KMS-11 (cell line): ENCODE results near the gene COPA.

Source experiments
- H2AFZ ChIP-seq: fragments of 200-600 bp; sonication (generic); 2 replicates; pipeline ENCODE4 v1.6.1; 2016; ENCODE audit warnings: antibody characterized with exemption, mixed run types, low read depth
- H3K27ac ChIP-seq: fragments of 200-600 bp; sonication (generic); 2 replicates; pipeline ENCODE4 v1.6.1; 2016; ENCODE audit warnings: mild to moderate bottlenecking, mixed run types
- H3K27me3 ChIP-seq: fragments of 200-600 bp; sonication (generic); 2 replicates; pipeline ENCODE4 v1.6.1; 2017; ENCODE audit warnings: mild to moderate bottlenecking, low read depth, mixed run types, moderate library complexity; ENCODE audit not compliant: insufficient read depth
- H3K36me3 ChIP-seq: fragments of 200-600 bp; sonication (generic); 2 replicates; pipeline ENCODE4 v1.6.1; 2017; ENCODE audit warnings: mild to moderate bottlenecking, mixed run types; ENCODE audit not compliant: insufficient read depth
- H3K4me1 ChIP-seq: fragments of 200-600 bp; sonication (generic); 2 replicates; pipeline ENCODE4 v1.6.1; 2016; ENCODE audit warnings: mild to moderate bottlenecking, low read depth, mixed run types; ENCODE audit not compliant: poor library complexity, severe bottlenecking
- H3K4me2 ChIP-seq: fragments of 200-600 bp; sonication (generic); 2 replicates; pipeline ENCODE4 v1.7.0; 2016; ENCODE audit warnings: mild to moderate bottlenecking, mixed run types
- H3K4me3 ChIP-seq: fragments of 200-600 bp; sonication (generic); IDR thresholded peaks from 2 replicates; pipeline ENCODE4 v1.6.1; 2017; ENCODE audit warnings: low read depth, low read length, mixed read lengths; ENCODE audit not compliant: insufficient read depth
- H3K79me2 ChIP-seq: fragments of 200-600 bp; sonication (generic); 2 replicates; pipeline ENCODE4 v1.6.1; 2016; ENCODE audit warnings: low read depth, mixed run types; ENCODE audit not compliant: insufficient read depth
- H3K9ac ChIP-seq: fragments of 200-600 bp; sonication (generic); 2 replicates; pipeline ENCODE4 v1.6.1; 2016; ENCODE audit warnings: mild to moderate bottlenecking, mixed run types
- H4K20me1 ChIP-seq: fragments of 200-600 bp; sonication (generic); 2 replicates; pipeline ENCODE4 v1.6.1; 2016; ENCODE audit warnings: mild to moderate bottlenecking, mixed run types; ENCODE audit not compliant: insufficient read depth
- TF ChIP-seq, protein P1 (sequence below): fragments of 200-600 bp; sonication (generic); conservative IDR thresholded peaks from 2 replicates; pipeline ENCODE4 v1.6.1; 2017; ENCODE audit warnings: low read depth, mild to moderate bottlenecking, antibody characterized with exemption, low read length, moderate library complexity, mixed read lengths

The COPA gene

DNA sequence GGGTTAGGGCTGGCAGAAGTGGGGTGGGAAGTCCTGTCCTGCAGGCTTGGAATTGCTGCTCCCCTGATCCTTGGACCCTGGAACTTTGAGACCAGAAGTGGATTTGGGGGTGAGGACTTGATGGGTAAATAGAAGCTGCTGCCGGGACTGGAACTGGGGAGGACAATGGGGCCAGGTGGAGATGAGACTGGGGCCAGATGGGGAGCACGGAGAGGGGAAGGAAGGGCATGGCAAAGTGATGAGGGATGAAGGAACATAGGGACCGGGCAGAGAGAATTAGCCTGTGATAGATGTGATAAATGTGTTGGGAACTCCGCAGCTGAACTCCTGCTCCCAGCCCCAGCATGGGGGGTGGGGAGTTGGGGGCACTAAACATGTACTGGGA, 24.5 kb upstream of the COPA start:
- Histone ChIP-seq H3K9ac (no peak overlapping the region), H4K20me1 (no peaks in the 10 kb centered on the region), H3K79me2 (no peaks in the 10 kb centered on the region), H3K4me1 (peaks cover under 1% of the 10 kb centered on the region), H3K36me3 (no peaks in the 10 kb centered on the region), H3K27ac (no peak overlapping the region), H2AFZ (no peak overlapping the region), H3K4me2 (no peak overlapping the region), H3K4me3 (no peak overlapping the region), H3K27me3 (no peaks in the 10 kb centered on the region)
- TF ChIP-seq, protein P1, sequence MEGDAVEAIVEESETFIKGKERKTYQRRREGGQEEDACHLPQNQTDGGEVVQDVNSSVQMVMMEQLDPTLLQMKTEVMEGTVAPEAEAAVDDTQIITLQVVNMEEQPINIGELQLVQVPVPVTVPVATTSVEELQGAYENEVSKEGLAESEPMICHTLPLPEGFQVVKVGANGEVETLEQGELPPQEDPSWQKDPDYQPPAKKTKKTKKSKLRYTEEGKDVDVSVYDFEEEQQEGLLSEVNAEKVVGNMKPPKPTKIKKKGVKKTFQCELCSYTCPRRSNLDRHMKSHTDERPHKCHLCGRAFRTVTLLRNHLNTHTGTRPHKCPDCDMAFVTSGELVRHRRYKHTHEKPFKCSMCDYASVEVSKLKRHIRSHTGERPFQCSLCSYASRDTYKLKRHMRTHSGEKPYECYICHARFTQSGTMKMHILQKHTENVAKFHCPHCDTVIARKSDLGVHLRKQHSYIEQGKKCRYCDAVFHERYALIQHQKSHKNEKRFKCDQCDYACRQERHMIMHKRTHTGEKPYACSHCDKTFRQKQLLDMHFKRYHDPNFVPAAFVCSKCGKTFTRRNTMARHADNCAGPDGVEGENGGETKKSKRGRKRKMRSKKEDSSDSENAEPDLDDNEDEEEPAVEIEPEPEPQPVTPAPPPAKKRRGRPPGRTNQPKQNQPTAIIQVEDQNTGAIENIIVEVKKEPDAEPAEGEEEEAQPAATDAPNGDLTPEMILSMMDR: no peak

DNA sequence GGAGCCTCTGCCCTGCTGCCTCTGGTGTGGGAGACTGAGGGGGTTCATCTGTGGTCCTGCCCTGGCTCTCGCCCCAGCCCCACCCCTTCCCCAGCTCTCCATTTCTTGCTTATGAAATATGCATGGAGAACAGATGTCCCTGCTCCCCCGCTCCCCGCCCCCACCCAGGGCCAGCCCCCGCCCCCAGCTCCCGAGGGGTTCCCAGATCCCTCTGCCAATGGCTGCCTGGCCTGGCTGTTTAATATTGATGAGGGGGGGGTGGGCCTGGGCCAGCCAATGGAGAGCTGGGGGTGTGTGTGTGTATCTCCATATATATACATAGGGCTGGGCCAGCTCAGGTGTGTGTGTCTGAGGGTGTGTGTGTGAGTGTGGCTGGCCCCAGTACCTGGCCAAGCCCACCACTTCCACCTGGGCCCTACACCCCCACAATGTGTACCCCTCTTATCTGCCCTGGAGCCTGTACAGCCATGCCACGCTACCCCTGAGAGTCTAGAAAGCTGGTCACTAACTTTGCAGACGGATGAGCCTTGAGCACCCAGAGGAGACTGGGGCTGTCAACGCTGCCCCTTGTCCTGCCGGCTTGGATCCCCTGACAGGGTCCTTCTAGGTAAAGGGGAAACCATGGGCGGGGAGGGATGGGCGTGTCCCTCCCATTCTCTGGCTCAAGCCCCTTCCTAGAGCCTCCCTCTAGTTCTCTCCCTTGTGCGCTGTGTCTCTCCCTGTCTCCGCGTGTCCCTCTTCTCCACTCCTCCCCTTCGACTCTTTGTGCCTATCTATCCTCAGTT, 23.9 kb upstream of the COPA start, which contains the start of gene NHLH1:
Gene NHLH1, plus strand, starts transcription at position 341 of the 785 bp plus-strand sequence. CDS start 3,661 bp downstream, outside the sequence.
- Histone ChIP-seq H3K79me2 (no peaks in the 10 kb centered on the region), H4K20me1 (no peaks in the 10 kb centered on the region), H3K4me1 (peaks cover 6% of the 10 kb centered on the region), H2AFZ (no peak within 1 kb of the TSS), H3K4me2 (no peak within 1 kb of the TSS), H3K36me3 (no peaks in the 10 kb centered on the region), H3K9ac (no peak within 1 kb of the TSS), H3K4me3 (no peak within 1 kb of the TSS), H3K27ac (no peak within 1 kb of the TSS), H3K27me3 (no peaks in the 10 kb centered on the region)
- TF ChIP-seq, protein P1: no peak

DNA sequence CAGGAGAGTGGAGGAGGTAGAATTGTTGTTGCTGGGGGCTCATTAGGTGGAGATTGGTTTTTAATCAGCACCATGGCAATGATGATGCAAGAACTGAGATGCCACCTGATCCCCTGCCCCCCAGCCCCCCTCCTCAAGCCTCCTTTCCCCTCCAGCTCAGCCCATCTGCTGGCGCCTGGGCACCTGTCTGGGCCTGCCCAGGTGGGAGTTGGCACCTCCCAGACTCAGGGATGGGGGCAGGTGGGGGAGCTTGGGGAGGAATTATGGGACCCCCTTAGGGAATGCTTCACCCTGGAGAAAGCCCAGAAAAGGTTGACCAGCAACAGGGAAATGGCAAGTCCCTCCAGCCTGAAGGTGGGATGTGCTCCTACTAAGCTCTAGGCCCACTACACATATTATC, 22.3 kb upstream of the COPA start:
- TF ChIP-seq, protein P1: no peak
- no peaks in the 10 kb centered on the region for H3K79me2 ChIP-seq
- H3K4me3 ChIP-seq: no peak overlapping the region
- no peak overlapping the region for H2AFZ ChIP-seq
- no peak overlapping the region for H3K9ac ChIP-seq
- peaks cover 17% of the 10 kb centered on the region for H3K4me1 ChIP-seq
- no peak overlapping the region for H3K4me2 ChIP-seq
- no peaks in the 10 kb centered on the region for H4K20me1 ChIP-seq
- H3K36me3 ChIP-seq: no peaks in the 10 kb centered on the region
- no peaks in the 10 kb centered on the region for H3K27me3 ChIP-seq
- H3K27ac ChIP-seq: no peak overlapping the region

DNA sequence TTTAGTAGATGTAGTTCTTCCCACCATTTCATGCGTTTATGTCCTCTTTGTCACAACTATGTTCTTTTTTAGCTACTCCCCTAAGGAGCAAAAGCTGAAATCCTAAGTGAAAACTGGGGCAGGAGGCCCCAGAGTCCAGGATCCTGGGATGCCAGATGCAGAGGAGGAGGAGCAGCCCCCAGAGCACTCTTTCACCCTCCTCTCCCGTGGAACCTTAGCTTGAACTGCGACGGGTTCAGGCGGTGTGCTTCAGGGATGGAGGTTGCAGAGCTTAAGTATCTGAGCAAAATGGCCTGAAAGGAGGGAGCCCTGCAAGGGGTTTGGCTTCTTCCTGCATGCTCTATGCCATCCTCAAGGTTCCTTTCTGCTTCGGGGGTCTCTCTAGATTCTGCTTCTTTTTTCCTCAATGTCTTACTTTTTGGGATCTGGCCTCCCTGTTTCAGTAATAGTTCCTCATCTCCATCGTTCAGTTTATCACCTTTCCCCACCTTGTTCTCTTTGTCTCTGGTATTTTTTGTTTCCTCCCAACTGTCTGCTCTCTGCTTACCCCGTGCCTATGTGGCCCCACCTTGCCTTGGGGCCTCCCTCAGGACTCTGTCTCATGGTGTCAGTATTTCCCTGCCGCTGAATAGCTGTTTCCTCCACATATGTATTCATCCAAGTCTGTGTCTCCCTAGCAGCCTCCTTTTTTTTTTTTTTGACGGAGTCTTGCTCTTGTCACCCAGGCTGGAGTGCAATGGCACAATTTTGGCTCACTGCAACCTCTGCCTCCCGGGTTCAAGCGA, 21.1 kb upstream of the COPA start:
- TF ChIP-seq, protein P1: no peak

More for the DNA sequence above, 21.1 kb upstream of the COPA start:
- Histone ChIP-seq H3K36me3 (no peaks in the 10 kb centered on the region), H3K27ac (no peak overlapping the region), H3K79me2 (no peaks in the 10 kb centered on the region), H3K27me3 (no peaks in the 10 kb centered on the region), H4K20me1 (no peaks in the 10 kb centered on the region), H3K4me1 (peaks cover 17% of the 10 kb centered on the region), H3K4me3 (no peak overlapping the region), H3K4me2 (no peak overlapping the region), H2AFZ (no peak overlapping the region), H3K9ac (no peak overlapping the region)
